GM19397 (cell line): ENCODE results near the gene HSPG2.
"Not testable (repeated sequence)": the region's sequence is repeated elsewhere in the genome, so short reads cannot be mapped to it uniquely, and the experiment has no call there.

ENCODE experiments used
- ATAC-seq: cut with Tn5 transposase; IDR thresholded peaks from one replicate; pipeline ENCODE4 v1.9.1; 2021; ENCODE audit warnings: mild to moderate bottlenecking, moderate library complexity; ENCODE audit not compliant: unreplicated experiment

The HSPG2 gene

DNA sequence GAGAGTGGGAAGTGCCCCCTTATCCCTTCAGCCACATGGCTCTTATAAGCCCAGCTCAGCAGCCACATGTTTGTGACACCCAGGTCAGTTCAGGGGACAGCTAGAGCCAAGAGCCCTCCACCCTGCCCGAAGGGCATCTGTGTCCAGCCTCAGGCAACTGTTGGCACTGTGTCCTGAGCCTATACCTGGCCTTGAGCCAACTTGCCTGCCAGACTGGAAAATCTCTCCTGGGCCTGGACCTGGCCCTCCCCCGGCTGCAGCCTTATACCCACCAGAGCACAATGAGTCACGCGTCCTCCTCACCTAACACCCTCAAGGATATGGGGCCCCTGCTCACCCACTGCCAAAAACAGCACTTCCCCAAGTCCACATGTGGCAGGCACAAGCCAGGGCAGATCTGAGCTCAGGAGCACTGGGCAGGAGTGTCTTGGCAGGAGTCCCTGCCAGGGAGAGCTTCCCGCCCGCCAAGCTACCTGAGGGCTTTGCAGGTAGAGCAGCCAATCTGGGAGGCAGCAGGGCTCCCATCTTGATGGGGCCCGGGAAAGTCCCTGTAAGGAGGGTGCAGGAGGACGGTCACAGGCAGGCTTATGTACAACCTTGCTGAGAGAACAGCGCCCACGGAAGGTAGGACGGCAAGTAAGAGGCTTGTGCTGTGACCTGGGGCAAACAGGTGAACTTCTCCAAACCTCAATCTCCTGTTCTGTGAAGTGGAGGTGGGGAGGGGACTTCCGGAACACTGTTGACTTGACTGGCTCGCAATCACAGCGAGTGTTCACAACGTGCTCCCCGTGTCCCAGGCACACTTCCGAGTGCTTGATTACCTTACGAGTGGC is 19.8 kb upstream of the HSPG2 start:
- ATAC-seq = no peak

DNA sequence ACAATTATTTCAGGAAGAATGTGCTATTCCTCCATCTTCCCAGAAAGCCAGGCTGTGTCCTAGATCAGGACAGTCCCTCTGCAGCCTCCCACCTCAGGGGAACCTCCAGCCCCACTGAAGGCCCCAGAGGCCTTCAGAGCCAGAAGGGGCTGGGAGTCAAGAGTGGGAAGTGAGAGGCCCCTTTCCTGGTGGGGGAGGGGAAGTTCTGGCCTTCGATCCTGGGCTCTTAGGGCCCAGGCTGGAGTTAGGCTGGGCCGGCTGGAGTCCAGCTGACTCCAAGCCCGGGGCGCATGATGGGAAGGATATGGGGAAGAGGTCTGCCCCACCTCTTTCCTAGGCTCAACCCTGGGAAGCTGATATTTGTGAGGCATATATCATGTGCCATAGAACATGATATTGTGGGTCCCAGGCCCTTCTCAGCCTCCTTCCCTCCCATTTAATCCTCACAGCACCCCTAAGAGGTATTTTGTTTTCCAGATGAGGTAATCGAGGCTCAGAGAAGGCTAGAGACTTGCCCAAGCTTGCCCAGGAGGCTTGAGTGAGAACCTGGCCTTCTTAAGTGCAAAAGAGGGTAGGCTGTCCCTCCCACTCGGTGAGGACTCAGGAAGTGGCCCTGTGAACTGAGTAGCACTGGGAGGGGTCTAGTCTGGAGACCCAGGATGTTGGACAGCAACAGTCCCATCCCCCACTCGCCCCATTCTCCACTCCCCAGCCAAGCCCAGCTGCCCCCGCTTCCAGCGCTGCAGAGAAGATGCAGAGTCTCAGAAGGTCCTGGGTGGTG is 18.6 kb upstream of the HSPG2 start:
- ATAC-seq = no peak

DNA sequence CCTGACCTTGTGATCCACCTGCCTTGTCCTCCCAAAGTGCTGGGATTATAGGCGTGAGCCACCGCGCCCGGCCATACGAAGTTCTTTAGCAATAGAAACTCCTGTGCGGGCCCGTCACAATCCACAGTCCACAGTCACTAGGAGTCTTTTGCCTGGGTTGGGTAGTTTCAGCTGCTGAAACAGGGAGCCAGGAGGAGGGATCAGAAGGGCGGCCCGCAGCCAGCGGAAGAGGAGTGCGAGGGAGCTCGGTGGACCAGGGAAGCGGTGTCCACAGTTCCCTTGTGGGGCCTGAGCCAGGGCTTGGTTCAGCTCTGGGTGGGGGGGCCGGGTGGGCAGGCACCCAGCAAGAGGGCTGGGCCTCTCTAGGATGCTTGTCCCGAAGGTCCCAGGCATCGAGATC is 17.9 kb upstream of the HSPG2 start:
- ATAC-seq = no peak

DNA sequence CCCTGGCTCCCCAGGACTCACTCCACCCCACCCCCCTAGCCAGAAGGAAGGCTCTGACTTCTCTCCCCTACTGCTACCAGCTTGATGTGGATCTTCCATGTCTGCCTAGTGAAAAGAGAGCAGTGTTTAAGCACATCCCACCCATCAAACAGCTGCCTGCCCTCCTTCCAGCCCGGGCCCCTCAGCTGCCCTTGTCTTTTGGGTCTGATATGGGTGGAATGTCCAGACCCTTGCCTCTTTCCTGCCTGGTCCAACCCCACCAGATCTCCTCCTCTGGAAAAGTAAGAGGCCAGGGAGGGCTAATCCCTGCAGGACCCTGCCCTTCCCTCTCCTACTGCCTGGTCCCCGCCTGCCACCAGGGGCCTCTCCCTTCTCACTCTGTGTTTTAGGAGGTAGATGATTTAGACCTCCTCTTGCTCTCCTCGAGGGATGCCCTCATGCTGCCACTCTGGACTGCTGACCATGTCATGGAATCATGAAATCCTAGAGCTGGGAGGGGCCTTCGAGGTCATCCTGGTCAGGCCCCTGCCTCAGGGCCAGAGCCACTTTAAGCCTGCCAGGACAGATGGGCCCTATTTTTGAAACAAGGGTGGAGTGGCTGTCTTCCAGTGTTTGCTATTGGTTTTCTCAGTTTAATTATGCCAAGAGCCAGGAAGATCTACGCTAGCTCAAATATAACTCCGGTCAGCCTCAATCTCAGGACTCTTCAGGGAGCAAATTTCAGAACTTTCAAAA is 15.8 kb upstream of the HSPG2 start:
- ATAC-seq = no peak

DNA sequence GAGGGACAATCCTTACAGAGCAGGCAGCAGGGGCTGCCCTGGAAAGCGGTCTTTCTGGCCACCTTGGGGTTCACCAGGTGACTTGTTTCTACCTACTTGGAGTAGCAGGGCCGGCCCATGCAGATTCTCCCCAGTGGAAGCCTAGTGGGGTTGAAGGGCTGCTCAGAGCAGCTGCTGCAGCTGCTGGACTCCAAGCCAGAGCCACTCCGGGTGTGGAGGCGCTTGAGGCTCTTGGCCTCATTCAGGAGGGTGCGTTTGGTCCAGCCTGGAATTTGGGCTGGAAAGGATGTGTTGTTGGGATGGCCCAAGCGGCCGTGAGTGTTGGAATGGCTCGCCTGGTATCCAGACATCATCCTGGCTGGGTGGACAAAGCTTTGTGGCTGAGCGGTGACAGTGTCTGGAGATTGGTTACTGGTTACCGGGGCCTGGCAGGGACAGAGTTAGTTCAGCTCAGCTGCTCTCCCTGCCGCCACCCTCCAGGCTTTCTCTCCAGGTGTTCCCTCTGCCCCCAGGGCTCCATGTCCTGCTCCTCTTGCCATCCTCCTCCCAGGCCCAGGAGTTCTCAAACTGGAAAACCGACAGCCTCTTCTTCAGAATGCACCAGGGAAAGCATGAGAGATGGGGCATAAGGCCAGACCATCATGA is 14.2 kb upstream of the HSPG2 start:
- ATAC-seq = no peak

DNA sequence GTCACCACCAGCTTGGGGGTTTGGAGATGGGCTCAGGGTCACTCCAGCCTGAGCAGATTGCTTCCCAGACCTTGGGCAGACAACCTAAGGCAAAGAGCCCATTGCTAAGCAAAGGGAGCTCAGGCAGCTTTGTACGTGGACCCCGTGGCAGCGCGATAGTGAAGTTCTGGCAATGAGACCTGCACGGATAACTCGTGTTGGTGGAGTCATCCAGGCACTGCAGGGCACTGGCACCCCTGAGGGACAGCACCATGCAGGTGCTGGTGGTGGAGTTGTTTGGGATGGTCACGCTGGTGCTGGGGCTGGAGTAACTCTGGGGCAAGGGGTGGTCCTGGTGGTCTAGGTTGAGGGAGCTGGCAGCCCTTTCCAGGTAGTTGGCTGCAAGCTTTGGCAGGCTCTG is 13.6 kb upstream of the HSPG2 start:
- ATAC-seq = no peak

DNA sequence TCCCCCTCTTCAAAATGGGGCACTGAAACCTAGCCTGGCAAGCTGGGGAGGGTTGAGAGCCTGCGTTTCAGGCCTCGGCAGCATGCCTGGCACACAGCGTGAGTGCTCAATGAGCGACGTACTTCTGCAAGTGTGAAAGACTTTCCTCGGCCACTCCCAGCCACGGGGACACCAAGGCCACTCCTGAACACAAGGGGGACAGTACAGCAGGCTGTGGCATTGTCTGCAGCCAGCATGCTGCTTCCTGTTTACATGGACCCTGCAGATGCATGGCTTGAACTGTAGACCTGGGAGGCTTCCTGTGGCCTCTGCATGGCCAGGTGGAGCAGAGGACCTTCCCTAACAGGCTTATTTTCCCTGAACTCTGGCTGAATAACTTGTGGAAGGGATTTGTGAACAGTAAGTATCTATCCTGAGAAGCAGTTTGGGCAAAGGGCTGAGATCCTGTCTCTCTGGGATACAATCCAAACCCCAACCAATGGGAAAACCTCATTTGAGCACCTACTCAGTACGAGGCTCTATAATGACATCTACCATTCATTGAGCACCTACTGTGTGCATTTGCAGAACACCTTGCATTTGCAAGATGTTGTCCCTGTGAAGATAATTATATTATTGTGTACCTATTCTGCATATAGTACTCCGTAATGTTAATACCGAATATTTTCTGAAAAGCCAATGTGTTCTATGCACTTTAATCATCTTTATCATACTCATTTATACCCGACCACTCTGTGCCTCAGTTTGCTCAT is 9.9 kb upstream of the HSPG2 start:
- no peak for ATAC-seq

DNA sequence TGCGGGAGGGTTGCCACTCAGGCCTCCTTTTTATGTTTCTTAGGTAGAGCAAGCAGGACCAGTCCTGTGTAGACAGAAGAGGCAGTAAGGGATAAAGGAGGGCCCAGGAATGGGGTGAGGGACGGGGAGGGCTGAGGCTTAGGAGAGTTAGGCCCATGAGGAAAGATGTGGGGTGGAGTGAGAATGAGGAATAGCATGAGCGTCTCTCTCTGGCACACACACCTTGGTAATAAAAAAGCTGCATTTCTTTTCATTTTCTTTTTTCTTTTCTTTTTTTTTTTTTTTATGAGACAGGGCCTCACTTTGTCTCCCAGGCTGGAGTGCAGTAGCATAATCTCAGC is 7.6 kb upstream of the HSPG2 start:
- ATAC-seq = no peak

DNA sequence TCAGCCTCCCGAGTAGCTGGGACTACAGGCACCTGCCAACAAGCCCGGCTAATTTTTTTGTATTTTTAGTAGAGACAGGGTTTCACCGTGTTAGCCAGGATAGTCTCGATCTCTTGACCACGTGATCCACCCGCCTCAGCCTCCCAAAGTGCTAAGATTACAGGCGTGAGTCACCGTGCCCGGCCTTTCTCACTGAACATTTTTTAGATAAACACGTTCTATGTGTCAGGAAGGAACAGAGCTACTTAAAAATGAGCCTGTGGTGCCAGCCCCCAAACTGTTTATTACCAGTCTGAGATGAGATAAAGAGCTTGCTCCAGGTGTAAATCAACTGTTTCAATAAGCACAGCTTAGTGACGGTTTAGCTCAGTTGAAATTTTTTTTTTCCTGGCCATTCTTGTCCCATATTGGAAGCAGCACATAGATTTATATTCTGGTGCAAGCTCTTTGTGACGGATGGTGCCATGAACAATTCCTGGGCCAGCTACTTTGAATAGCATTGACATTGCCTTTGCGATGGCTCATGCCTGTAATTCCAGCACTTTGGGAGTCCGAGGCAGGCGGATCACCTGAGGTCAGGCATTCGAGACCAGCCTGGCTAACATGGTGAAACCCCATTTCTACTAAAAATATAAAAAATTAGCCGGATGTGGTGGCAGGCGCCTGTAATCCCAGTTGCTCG is 6.0 kb upstream of the HSPG2 start:
- not testable (repeated sequence) for ATAC-seq

DNA sequence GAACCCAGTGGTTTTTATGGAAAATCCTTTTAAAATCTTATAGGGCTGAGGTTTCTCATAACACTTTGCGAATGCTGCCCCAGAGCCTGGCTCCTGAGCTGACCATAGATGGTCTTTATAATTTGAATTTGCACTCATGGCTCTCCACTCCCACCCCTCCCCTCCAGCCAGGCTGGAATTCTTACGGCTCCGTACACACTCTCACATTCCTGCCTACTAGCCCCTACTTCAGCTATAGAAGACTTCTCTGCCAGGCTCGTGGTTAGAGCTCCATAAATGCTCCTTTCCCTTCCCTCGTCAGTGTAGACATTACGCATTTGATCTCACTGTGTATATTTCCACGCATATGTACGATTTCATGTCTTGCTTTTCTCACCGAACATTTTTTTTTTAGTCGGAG is 5.4 kb upstream of the HSPG2 start:
- no peak for ATAC-seq

DNA sequence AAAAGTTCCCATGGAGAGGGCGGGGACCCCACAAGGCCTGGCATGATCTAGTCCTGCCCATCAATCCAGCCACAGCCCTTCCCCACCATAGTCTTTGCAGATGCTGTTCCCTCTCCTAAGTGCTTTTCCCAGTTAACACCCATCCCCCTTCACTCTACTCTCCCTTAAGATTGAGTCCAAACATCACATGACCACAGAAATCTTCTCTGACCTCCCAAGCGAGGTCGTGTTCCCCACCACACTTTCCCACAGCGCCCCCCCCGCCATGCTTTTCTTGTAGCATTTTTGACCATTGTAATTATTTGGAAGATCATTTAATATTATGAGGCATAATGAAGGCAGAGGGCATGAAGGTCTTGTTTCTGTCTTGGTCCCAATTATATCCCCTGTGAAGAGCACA is 4.3 kb upstream of the HSPG2 start:
- ATAC-seq = no peak

DNA sequence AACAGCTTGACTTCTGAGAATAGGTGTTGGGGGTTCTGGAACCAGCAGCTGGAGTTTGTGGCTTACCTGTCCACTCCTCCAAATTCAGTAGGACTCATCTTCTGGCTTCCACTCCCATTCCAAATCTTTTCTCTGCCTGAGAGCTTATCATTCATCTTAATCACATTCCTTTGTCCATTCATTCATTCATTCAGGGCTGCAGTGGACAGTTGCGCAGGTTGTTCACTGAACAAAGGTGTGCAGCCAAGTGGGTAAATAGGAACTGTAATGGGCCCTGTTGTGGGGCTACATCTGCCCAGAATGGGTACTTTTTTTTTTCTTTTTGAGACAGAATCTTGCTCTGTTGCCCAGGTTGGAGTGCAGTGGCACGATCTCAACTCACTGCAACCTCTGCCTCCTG is 3.4 kb upstream of the HSPG2 start:
- ATAC-seq = no peak

DNA sequence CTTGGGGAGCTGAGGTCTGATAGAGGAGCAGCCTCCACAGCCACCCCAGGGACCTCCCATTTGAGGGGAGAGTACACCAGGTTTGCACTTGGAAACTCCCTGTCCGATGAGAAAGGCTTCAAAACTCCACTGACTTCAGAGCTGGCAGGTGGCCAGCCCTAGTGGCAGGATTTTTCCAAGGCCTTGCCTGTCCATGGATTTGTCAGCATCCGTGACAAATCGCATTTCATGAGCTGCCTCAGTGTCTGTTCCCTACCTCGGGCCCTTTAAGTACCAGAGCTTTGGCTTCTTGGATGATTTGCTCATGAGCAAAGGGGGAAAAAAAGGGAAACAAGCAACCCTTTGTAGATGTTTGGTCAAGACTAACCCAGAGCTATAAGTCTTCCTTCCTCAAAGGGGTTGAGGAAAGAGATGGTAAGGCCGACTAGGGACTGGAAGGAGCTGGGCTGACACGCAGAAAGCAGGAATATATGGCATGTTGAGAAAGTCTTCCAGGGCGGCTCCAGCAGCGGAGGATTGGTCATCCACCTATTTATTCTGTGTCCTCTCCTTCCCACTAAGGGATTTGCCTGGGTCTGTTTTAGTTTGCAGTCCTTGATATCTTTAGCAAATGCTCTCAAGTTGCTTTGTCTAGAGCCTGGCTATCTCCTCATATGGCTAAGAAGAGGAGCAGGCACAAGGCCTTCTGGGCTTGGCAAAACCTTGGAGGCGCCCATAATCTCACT is 2.7 kb upstream of the HSPG2 start:
- ATAC-seq = no peak

DNA sequence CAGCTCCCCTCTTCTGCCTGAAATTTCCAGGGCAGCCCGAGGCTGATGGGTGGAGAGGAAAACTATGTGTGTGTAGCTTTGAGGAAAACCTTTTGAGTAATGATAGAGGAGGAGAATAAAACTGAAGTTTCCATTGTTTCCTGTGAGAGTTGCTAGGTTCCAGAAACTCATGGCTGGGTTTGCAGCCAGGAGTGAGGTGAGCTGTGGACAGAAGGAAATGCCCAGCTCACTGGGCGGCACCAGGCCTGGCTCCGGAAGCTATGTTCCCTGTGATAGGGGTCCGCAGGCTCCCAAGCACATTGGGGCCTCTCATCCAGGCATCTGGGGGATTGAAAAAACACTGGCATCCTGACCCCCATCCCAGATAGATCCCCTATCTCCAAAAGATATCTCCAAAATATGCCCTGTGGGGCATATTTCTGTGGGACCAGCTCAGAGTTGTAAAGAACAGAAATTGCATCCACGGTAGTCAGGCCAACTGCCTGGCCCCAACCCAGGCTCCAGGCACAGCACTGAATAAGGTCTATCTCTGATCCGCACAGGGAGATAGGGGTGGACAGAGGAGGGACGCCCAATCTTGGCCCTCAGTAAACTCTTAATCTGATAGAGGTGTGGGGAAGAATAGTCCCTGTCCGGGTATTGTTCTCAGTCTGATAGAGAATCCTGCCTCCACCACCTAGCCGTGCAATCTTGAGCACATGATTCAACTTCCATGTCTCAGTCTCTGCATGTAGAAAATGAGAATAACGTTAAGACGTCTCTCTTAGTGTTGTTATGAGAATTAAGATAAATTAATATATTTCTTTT is 1.8 kb upstream of the HSPG2 start:
- ATAC-seq = no peak

DNA sequence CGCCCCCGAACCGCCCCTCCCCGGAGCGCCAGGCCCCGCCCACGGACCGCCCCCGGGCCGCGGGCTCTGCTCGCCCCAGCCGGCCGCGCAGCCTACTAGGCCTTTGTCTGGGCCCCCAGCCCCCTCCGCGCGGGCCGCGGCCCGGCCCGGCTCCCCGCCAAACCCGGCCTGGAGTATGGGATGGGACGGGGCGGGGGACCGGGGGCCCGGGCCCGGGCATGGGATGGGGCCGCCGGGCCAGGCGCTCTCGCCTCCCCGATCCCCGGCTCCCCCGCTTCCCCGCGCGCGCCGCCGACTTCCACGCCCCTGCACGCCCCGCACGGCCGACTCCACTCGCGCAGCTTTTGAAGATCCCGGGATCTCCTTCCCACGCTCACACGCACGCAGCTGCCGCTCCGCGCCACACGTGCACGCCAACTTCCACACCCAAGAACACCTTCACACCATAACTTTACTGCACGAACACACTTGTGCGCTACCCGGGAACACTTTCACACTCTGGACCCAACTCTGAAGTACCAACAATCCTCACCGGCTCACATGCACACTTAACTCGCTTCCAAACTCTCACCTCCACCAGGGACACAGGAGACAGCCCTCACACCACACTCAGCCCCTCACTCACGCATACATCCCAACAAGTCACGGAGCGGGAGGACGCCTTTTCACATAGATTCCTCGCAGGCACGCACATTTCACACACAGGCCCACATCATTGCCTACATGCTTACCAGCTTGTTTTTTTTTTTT is 437 bp upstream of the HSPG2 start:
- peak; percentile 80 for ATAC-seq

DNA sequence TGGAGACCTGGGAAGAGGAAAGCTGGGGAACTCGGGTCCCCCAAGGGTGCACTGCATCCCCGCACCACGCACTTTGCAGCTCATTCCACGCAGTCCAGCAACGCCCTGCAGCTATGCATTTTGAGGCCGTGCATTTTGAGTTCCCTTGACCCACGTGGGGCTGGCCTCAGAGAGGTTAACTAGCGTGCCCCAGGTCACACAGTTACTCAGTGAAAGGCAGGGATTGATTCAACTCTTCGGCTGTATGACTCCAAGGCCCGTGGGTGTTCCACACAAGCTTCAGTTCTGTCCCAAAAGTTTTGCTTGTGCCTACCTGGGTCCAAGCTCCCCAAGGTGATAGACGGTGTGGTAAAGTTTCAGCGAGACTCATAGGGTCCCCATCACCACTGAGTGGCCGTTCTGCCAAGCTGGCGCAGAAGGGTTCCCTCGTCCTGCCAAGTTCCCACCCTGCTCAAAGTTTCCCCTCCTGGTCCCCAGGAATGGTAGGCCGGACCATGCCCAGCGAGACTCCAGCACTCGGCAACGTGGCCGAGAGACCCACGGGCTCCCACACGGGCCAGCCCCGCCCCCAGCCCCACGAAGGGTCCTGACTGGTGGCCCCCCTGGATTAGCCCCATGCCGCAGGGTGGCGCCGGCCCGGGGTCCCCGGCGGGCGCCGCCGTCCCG is 611 bp downstream of the HSPG2 start:
- peak; percentile 20 for ATAC-seq

DNA sequence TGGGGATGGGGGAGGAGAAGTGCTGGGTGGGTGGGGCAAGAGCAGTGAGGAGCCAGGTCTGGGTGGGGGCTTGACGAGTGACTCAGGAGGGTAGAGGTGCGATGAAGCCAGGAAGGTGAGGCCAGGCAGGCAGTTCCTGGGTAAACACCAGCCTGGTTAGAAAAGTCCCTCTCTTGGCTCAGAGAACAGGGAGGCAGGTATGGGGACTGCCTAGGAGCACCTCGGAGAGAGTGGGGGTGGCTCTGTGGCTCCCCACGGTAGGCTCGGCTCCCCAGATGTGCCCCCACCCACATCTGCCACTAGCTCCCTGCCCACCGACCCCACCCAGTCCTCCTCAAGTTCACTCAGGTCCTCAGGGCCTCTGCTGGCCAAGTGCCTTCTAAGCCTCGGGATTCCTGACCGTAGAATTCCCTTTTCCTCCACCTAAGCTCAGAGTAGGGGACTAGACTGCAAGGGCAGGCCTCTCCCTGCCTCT is 1.2 kb downstream of the HSPG2 start:
- ATAC-seq = no peak
